Measurements from ENCODE around the gene HHLA2.

Gene HHLA2

DNA sequence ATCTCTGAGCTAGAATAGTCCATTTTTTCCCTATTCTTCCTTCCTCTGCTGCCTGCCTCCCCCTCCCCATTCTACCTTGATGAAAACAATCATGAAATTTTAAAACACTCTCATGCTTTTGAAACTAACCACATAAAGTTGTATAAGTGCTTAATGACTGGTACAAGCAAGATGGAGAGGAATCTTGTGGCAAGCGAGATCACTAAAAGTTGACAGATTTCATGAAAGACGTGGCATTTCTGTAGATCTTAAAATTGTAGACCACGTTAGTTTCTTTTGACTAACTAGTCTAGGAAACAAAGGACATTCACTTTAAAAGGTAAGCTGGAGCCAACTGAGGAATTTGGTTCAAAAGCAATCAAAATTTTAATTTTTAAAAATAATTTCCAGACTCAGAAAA is 35.4 kb downstream of the HHLA2 start:
- no peak for DNase-seq (ENCODE audit: low spot score)

DNA sequence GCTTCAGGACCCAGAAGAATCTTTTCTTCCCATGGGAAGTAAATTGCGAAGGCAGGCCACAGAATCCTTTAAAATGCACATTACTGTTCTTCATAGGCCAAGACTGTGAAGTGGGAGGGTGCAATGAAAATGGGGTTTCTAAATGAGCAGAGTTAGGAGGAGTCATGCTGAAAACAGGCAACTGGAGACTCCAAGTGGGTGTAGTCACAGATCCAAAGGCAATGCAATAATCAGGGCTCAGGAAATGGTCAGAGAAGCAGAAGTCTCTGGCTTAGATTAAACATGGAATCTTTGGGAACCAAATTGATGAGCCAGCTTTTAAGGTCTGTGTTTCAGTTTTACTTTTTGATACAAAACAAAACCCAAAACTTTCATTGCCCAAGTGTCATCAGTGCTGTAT is 37.6 kb downstream of the HHLA2 start:
- TF ChIP-seq, protein P1, sequence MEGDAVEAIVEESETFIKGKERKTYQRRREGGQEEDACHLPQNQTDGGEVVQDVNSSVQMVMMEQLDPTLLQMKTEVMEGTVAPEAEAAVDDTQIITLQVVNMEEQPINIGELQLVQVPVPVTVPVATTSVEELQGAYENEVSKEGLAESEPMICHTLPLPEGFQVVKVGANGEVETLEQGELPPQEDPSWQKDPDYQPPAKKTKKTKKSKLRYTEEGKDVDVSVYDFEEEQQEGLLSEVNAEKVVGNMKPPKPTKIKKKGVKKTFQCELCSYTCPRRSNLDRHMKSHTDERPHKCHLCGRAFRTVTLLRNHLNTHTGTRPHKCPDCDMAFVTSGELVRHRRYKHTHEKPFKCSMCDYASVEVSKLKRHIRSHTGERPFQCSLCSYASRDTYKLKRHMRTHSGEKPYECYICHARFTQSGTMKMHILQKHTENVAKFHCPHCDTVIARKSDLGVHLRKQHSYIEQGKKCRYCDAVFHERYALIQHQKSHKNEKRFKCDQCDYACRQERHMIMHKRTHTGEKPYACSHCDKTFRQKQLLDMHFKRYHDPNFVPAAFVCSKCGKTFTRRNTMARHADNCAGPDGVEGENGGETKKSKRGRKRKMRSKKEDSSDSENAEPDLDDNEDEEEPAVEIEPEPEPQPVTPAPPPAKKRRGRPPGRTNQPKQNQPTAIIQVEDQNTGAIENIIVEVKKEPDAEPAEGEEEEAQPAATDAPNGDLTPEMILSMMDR (IDR thresholded peaks at IDR 0.05; ENCODE audit: extremely low read depth, missing control alignments), result no peak
- DNase-seq (ENCODE audit: low spot score), result no peak

More for the DNA sequence above, 35.4 kb downstream of the HHLA2 start:
- TF ChIP-seq, protein P1 (IDR thresholded peaks at IDR 0.05; ENCODE audit: extremely low read depth, missing control alignments), result no peak

DNA sequence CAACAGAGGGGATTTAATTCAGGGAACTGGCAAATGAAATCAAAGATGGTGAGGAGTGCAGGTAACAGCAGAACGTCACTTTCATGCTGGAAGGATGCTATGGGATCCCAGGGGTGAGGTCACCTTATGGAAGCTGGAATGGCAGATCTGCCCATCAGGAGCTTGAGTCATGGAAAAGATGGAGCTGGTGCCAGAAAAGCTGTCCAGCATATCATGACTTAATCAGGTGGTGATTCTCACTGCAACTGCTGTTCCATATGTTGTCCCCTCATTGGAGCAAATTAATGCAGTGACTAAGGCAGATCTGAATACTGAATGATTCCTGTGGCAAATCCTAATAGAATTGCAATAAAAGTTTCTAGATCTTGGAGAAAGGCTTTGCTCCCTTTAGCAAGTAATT is 38.4 kb downstream of the HHLA2 start:
- TF ChIP-seq, protein P1 (IDR thresholded peaks at IDR 0.05; ENCODE audit: extremely low read depth, missing control alignments), result no peak
- DNase-seq (ENCODE audit: low spot score), result no peak

DNA sequence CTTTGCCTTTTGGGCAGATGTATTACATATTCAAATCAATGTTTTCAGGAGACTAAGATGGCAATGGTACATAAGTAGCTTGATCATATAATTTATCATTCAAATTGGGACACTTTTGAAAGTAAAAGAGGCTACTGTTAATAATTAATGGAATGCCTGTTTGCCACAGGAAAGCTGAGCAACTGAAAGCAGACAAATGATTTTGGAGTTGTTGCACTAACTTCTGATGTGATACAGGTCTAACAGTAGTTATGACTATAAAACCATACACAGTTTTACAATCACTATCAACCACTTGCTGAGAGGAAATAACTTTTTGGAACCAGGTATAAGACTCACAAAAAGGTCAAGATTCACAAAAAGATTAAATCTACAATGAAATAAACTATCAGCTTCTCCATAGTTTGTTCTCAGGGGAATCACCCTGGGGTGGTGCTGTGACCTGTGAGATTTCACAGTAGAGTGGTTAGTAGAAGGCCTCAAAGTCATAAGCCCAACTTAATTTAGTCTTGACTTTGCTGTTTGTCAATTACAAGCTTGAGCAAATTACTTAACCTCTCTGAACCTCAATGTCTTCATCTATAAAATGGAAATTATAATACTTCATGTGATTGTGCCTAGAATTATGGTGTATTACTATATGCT is 42.7 kb downstream of the HHLA2 start:
- TF ChIP-seq, protein P1 (IDR thresholded peaks at IDR 0.05; ENCODE audit: extremely low read depth, missing control alignments), result no peak

DNA sequence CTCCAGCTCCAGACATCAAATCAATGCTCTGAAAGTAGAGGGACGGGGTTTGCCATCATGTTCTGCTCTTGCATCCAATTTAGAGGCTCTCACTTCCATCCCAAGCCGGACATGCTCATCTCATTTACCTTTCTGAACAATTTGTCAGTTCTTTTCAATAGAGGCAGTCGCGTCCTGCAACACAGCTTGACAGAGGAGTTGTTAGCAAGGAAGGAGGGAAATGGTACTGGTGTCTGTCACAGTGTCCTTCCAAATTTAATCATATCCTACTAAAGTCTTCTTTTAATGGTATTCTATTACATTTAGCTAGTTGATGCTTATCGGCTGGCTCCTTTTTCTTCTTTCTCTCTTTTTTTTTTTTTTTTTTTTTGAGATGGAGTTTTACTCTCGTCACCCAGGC is 45.6 kb downstream of the HHLA2 start:
- no peak for DNase-seq (ENCODE audit: low spot score)
- TF ChIP-seq, protein P1 (IDR thresholded peaks at IDR 0.05; ENCODE audit: extremely low read depth, missing control alignments), result no peak

More for the DNA sequence above, 42.7 kb downstream of the HHLA2 start:
- no peak for DNase-seq (ENCODE audit: low spot score)

DNA sequence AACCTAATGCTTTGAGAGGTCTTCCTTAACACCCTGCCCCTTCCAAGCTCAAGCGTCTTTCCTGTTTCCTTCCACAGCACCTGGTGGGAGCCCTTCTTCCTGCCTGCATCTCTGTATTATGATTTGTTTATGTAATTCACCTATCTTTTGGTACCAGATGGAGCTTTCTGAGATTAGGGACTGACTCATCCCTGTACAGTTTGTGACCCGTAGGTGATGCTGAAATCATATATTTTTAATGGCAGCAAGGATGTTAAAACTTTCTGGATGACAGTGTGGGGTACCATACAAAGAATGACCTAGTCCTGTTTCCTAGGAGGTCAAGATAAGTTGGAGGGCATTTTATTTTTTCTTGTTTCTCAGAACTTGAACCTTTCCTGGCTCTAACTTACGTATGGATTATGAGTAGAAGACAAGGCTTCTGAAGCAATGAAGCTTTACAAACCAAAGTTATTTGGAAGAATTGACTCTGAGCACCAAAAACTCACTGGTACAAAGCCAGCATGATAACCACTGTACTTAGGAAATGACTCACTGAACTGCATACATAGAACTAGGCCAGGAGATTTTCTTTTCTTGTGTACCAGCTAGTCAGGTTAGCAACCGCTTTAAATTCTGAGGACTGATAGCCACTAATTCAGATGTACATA is 46.6 kb downstream of the HHLA2 start:
- DNase-seq (ENCODE audit: low spot score), result no peak
- TF ChIP-seq, protein P1 (IDR thresholded peaks at IDR 0.05; ENCODE audit: extremely low read depth, missing control alignments), result no peak

DNA sequence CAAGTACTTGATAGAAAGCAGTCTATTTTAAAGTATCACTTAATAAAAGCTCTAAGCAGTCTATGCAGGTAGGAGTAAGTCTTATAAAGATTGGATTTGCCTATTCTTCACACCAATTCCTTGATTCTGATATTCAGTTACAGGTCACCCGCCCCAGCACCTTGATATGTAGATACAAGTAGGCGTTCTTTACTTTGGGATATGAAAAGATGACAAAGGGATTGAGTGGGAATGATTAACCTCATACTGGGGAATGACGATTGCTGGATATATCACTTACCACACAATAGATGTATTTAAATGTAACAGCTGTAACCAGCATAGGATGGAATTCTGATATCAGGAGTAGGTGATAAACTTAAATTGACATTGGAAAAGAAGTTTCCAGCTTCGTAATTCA is 47.1 kb downstream of the HHLA2 start:
- TF ChIP-seq, protein P1 (IDR thresholded peaks at IDR 0.05; ENCODE audit: extremely low read depth, missing control alignments), result no peak
- no peak for DNase-seq (ENCODE audit: low spot score)

All from GM20000 (cell line).